GM18517 (cell line): Measurements from ENCODE around the gene LTO1.
"Not testable (repeated sequence)": the region's sequence is repeated elsewhere in the genome, so short reads cannot be mapped to it uniquely, and the experiment has no call there.

ENCODE experiments used
- ATAC-seq: cut with Tn5 transposase; IDR thresholded peaks from one replicate; pipeline ENCODE4 v1.9.1; 2021; ENCODE audit warnings: mild to moderate bottlenecking, moderate library complexity; ENCODE audit not compliant: unreplicated experiment

The LTO1 gene

DNA sequence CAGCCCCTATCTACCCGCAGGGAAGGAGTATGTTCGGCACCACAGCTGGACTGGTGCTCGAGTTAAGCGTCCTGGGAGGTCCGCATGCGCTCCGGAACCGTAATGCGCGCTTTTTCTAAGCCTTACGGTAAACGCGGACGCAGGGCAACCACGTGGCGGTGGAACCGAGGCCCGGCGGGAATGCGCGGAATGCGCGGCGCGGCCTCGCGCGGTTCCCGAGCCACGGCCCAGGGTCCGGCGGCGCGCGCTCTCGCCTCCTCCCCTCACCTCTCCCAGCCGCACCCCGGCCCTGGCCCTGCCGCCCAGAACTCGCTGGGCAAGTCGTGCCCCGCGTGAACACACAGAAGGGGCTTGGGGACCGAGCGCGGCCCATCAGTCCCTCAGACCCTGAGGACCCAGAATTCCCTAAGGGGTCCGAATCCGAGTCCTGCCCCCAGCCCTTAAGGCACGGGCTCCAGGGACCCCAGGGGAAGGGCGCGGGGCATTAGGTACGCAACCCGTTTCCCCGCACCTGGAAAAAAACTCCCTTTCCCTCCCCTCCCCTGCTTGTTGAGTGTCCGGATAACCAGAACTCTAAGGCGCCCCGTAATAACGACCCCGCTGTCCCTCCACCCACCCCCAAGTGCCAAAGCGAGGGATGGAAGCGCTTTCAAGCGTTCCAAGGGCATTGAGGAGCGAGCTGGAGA is 38.5 kb downstream of the LTO1 start:
- ATAC-seq: no peak

GRCh38 chr11:69635804-69636511 is 39.2 kb downstream of the LTO1 start:
- no peak for ATAC-seq

GRCh38 chr11:69635195-69635594 is 40.0 kb downstream of the LTO1 start:
- ATAC-seq: no peak

DNA sequence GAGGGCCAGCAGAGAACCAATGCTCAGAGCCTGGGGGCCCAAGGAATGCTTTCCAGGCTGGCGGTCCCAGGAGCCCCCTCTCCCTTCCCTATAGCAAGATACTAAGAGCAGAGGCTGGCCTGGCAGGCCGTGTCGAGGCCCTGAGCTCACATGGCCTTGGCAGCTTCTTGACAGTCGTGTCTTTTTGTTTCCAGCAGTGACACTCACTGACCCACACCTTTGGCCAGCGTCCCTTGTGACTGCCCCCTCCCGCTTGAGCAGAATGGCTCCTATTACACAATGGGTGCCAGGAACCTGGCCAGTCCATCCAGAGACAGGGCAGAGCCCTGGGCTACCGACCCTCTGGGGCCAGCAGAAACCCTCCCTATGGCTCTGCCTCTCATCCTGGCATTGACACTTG is 40.6 kb downstream of the LTO1 start:
- no peak for ATAC-seq

DNA sequence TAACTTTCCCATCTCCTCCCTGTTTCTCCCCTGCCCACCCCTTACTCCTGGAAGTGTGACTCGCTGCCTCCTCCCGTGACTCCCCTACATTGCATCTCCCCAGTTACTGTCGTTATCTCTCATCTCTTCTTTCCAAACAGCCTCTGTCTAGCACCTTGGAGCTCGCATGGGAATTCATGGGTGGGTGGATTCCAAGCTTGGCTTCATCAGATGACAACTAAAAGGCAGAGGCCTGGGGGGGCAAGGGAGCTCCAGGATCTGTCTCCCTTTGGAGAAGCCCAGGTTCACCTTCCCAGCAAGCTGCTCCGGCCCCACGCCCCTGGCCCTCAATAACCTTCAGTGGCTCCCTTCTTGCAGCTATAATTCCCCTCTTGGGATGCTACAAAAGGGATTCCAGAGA is 41.1 kb downstream of the LTO1 start:
- no peak for ATAC-seq

GRCh38 chr11:69632900-69633299 is 42.3 kb downstream of the LTO1 start:
- ATAC-seq: no peak

DNA sequence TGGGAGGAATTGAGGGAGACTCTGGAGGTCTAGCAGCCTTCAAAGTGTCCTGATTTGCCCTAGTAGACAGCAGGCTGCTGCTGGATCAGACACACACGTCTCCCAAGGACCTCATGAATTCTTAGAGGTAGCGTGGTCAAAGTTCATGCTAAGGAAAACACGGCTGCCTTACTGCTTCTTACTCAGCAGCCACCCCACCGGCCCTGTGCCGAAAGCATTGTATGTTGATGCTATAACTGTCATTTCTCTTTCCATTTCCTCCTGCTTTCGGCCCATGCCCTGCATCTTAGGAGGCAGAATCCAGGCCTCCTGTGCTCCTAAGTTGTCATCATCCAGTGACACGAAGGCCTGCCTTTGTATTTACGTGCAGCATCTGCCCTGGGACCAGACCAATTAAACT is 44.7 kb downstream of the LTO1 start:
- ATAC-seq: no peak

- ATAC-seq: no peak
These were observed 45.1 kb downstream of the LTO1 start for GRCh38 chr11:69630017-69630416.

DNA sequence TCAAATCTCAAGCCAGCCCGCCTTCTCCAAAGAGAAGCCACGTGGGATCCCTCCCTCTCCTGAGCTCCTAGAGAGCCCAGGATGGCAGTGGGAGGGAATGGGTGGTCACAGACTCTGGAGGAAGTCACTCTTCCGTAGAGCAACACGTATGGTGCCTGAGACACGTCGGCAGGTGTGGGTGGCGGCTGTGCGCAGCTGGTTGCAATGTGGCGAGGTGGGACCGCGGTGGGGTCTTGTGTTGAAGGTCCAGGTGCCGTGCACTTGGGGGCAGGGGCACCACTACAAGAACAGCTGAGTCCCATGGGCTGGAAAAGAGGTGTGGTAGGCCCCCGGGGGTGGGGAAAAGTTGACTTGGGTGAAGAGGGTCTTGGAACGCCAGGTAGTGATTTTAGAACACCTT is 47.6 kb downstream of the LTO1 start:
- no peak for ATAC-seq

DNA sequence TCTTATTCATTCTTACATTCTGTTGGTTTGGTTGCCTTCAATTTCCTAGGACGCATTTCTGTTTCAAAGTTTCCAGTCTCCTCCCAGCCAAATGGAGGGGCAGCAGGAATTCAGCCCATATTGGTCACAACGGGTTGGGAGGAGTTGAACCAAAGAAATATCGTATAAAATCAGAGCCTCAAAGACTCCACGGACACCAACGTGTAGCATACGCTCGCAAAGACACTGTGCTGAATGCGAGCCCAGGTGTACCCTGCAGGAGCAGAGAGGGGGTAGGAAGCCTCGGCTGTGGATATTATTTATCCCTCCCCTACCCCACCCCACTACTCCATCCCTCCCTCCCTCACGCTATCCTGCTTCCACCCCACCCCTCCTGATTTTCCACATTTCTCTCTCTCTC is 49.7 kb downstream of the LTO1 start:
- ATAC-seq: no peak

DNA sequence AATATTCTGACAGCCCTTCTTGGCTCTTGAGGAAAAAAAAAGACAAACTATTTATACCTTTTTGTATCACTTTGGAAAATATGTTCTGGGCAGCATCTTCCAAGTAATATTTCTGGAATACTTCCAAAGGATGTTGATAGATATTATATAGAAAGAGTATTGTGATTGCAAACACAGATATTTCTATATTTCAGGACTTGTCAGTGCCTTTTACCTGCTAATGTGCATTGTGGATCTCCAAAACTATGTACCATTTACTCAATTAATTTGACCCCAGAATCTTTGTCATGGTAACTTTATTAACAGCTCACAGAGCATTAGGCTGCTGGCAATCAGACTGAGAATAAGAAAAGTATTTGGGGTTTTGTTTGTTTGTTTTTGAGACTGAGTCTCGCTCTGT is 50.9 kb downstream of the LTO1 start:
- no peak for ATAC-seq

DNA sequence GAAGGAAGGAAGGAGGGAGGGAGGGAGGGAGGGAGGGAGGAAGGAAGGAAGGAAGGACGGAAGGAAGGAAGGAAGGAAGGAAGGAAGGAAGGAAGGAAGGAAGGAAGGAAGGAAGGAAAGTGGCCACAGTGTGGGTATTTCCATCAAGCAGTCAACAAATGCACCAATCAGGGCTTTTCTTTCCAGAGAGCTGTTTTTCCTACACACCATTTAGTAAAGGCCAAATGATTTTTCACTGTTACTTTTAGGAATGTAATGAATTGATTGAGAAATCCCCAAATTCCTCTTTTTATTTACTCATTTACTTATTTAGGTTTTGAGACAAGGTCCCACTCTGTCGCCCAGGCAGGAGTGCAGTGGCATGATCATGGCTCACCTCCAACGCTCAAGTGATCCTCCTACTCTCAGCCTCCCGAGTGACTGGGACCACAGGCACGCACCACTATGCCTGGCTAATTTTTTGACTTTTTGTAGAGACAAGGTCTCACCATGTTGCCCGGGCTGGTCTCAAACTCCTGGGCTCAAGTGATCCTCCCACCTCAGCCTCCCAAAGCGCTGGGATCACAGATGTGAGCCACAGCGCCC is 53.0 kb downstream of the LTO1 start:
- not testable (repeated sequence) for ATAC-seq

GRCh38 chr11:69620683-69621290 is 54.4 kb downstream of the LTO1 start:
- no peak for ATAC-seq

- ATAC-seq: no peak
These were observed 56.9 kb downstream of the LTO1 start for GRCh38 chr11:69618237-69618636.

DNA sequence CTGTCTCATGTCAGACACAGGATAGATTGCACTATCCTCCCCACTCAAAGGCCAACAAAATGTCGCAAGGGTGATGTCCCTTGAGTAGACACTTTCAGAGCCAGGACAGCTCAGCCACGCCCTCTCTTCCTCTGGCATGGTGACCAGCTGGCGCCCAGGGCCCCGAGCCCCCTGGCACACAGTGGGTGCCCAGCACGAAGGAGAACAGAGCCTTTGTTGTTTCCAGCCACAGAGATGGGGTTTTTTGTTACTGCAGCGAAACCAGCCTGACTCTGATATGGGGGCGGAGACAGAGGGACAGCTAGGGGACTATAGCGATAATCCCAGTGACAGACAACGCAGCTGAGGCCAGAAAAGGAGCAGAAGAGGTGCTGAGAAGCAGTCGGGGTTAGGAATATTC is 57.5 kb downstream of the LTO1 start:
- no peak for ATAC-seq

DNA sequence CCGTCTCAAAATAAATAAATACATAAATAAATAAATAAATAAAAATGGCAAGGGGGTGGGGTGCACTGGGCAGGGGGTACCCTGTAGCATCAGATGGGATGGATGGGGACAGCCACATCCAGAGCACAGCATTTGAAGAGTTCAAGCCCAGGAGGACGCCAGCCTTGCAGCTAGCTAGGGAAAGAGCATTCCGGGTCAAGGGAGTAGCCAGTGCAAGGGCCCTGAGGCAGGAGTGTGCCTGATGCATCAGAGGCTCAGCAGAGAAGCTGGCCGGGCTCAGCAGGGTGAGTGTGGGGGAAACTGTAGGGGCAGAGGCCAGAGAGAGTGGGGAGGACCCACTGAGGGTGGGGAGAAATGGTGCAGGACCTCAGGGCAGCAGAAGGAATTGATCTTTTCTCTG is 57.9 kb downstream of the LTO1 start:
- no peak for ATAC-seq
